Measurements from ENCODE around the gene DAP. TPM values are rescaled to one million over a fixed set of nuclear protein-coding genes. Genes with fewer than 3 reads are reported as not detected.

Gene DAP
- total RNA-seq, 1 donor from 2014 or later: 11.8 TPM

DNA sequence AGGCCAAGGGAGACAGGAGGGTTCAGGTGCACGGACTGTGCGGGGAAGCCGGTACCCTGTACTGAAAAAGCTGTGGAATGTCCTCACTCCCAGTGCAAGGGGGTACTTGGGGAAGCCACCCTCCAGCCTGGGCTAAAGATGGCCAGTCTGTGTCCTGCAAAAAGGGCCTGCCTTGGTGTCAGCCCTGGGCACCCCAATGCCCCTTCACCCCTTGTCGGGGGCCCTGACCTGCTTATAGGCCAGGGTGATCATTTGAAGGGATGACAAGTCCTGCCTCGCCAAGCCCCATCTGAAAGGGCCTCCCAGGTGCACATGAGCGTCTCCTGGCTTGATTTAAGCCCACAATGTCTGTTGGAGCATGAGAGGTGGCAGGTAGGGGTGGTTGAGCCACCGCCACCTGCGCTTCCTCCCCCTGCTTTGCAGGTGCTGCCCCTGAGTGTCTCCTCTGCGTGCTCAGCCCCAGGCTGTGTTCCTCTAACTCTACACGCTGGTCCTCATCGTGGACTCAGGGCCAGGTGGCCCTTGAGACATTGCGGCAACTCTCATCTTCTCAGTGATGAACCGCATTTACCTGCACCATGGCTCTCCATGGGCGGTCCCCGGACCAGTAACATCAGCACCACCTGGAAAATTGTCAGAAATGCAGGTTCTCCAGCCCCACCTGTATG is 100.2 kb downstream of the DAP start:
- no peak for DNase-seq (ENCODE audit: low read depth)
- FAIRE-seq: no peak
- TF ChIP-seq, protein P1, sequence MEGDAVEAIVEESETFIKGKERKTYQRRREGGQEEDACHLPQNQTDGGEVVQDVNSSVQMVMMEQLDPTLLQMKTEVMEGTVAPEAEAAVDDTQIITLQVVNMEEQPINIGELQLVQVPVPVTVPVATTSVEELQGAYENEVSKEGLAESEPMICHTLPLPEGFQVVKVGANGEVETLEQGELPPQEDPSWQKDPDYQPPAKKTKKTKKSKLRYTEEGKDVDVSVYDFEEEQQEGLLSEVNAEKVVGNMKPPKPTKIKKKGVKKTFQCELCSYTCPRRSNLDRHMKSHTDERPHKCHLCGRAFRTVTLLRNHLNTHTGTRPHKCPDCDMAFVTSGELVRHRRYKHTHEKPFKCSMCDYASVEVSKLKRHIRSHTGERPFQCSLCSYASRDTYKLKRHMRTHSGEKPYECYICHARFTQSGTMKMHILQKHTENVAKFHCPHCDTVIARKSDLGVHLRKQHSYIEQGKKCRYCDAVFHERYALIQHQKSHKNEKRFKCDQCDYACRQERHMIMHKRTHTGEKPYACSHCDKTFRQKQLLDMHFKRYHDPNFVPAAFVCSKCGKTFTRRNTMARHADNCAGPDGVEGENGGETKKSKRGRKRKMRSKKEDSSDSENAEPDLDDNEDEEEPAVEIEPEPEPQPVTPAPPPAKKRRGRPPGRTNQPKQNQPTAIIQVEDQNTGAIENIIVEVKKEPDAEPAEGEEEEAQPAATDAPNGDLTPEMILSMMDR (IDR thresholded peaks at IDR 0.05; ENCODE audit: insufficient read depth, low read length, severe bottlenecking): no peak
- no peaks in the 10 kb centered on the region for H3K36me3 ChIP-seq (ENCODE audit: control insufficient read depth, insufficient read depth, low read length)
- no peaks in the 10 kb centered on the region for H3K27me3 ChIP-seq (ENCODE audit: control insufficient read depth, insufficient read depth, low read length)
- no peak overlapping the region for H3K4me3 ChIP-seq (ENCODE audit: low read depth, low read length)

DNA sequence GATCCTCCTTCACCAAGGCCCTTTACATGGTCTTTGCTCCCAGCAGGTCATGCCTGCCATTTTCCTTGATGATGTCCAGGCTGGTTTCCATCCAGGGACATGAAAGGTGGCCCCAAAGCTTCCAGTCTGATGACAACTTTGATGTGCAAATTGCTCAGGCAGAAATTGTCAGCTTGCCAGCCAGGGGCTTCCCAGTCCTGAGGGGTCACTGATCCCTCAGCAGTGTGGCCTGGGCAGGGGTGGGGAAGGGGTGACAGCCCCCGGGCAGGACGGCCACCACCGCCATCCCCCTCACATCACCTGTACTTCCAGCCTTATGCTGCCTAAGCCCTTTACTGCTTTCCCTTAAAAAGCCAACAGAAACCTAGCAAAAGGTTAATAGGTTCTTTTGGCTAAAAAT is 100.9 kb downstream of the DAP start:
- DNase-seq (ENCODE audit: low read depth) (no peak), FAIRE-seq (no peak)

GRCh38 chr5:10658265-10658664 is 102.8 kb downstream of the DAP start:
- FAIRE-seq (no peak), DNase-seq (ENCODE audit: low read depth) (no peak)
- TF ChIP-seq, protein P1 (IDR thresholded peaks at IDR 0.05; ENCODE audit: insufficient read depth, low read length, severe bottlenecking): no peak
- Histone ChIP-seq H3K27me3 (ENCODE audit: control insufficient read depth, insufficient read depth, low read length) (no peaks in the 10 kb centered on the region), H3K4me3 (ENCODE audit: low read depth, low read length) (no peak overlapping the region), H3K36me3 (ENCODE audit: control insufficient read depth, insufficient read depth, low read length) (no peaks in the 10 kb centered on the region)

More for the DNA sequence above, 100.9 kb downstream of the DAP start:
- Histone ChIP-seq H3K27me3 (ENCODE audit: control insufficient read depth, insufficient read depth, low read length) (no peaks in the 10 kb centered on the region), H3K4me3 (ENCODE audit: low read depth, low read length) (no peak overlapping the region), H3K36me3 (ENCODE audit: control insufficient read depth, insufficient read depth, low read length) (no peaks in the 10 kb centered on the region)
- TF ChIP-seq, protein P1 (IDR thresholded peaks at IDR 0.05; ENCODE audit: insufficient read depth, low read length, severe bottlenecking): no peak

- no peaks in the 10 kb centered on the region for H3K36me3 ChIP-seq (ENCODE audit: control insufficient read depth, insufficient read depth, low read length)
- peak; percentile 39 for DNase-seq (ENCODE audit: low read depth)
- TF ChIP-seq, protein P1 (IDR thresholded peaks at IDR 0.05; ENCODE audit: insufficient read depth, low read length, severe bottlenecking): no peak
- H3K4me3 ChIP-seq (ENCODE audit: low read depth, low read length): no peak overlapping the region
- no peak for FAIRE-seq
- no peaks in the 10 kb centered on the region for H3K27me3 ChIP-seq (ENCODE audit: control insufficient read depth, insufficient read depth, low read length)
These were observed 104.8 kb downstream of the DAP start for GRCh38 chr5:10655972-10656830.

DNA sequence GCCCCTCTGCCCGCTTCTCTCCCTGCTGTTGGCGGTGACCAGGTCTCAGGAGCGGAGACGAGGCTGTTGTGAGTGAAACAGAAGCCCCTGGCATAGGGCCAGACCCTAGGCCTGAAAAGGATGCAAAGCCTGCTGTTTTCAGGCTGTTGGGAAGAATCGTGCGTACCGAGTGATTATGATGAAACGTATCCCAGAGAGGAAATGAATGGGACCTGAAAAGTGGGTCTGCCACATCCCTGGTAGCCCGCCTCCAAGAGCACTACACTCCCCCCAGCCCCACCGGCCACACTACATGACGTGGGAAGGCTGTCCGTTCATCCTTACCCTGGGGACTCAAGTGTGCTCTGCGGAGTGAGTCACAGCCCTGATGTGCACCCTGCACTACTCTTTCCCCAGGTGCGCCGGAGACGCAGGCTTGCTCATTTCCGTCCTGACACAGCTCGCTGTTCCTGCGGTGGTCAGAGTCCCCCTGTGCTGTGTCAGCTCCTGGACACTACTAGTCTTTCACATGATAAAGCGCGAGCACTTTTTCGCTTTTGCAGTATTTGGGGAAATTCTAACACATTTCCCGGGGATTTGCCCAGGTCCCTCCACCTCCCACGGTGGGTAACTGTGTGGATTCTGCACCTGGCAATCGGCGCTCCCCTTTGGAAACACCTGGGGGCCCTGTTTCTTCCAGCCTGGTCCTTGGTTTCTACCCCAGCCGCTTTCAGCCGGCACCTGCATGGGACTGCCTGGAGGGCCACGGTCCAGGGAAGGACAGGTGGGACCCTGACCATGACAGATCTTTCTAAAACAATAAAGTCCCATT is 105.7 kb downstream of the DAP start:
- Histone ChIP-seq H3K36me3 (ENCODE audit: control insufficient read depth, insufficient read depth, low read length) (no peaks in the 10 kb centered on the region), H3K27me3 (ENCODE audit: control insufficient read depth, insufficient read depth, low read length) (no peaks in the 10 kb centered on the region), H3K4me3 (ENCODE audit: low read depth, low read length) (no peak overlapping the region)
- DNase-seq (ENCODE audit: low read depth) (no peak), FAIRE-seq (no peak)
- TF ChIP-seq, protein P1 (IDR thresholded peaks at IDR 0.05; ENCODE audit: insufficient read depth, low read length, severe bottlenecking): no peak

Data from bronchial epithelial cell (primary cell).